Brain pericyte (primary cell): ENCODE measurements around the gene TNFSF15.

Experiments
- DNase-seq: peaks from one replicate; pipeline ENCODE4 v3.0.0-alpha.2; 2012; ENCODE audit warnings: low read depth, low spot score

TNFSF15 gene

GRCh38 chr9:114805670-114806525 lies at the start of gene TNFSF15:
TSS of gene TNFSF15 (minus strand) at chr9:114806039. CDS start at chr9:114806012, 27 bp downstream.
- no peak for DNase-seq

DNA sequence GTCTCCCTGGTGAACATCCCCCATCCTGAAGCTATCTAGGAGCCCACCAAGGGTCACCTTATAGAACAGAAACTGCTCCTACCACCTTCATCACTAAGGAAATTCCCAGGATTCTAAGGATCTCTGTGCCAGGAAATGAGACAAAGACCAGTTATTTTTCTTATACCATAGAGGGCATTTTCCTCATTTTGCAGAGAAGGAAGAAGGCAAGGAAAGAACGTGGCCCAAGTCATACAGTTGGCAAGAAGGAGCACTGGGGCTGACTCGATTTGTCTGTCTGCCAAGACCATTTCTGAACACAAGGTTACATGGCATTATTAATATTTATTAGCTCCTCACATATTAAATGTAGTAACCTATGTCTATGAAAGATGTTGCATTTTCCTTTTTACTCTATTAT lies 49.6 kb upstream of the TNFSF15 start:
- no peak for DNase-seq

DNA sequence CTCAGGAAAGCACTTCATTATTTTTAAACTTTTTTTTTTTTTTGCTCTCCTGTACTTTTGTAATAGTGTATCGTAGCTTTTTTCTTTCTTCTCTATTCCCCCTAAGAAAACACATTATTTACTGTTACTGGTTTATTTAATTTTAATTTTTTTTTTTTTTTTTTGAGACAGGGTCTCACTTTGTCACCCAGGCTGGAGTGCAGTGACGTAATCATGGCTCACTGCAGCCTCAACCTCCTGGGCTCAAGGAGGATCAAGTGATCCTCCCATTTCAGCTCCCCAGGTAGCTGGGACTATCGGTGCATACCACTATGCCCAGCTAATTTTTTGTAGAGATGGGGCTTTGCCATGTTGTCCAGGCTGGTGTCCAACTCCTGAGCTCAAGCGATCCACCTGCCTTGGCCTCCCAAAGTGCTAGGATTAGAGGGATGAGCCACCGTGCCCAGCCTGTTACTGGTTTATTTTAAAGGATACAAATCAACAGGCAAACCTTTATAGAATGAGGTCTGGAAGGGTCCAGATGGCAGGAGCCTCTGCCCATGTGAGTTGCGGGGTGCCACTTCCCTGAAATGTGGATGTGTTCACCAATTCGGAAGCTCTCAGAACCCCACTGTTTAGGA lies 49.0 kb upstream of the TNFSF15 start:
- DNase-seq, result no peak

GRCh38 chr9:114853071-114853855 lies 47.4 kb upstream of the TNFSF15 start:
- DNase-seq, result no peak

- no peak for DNase-seq
Measured at GRCh38 chr9:114852050-114852594, 46.3 kb upstream of the TNFSF15 start.

DNA sequence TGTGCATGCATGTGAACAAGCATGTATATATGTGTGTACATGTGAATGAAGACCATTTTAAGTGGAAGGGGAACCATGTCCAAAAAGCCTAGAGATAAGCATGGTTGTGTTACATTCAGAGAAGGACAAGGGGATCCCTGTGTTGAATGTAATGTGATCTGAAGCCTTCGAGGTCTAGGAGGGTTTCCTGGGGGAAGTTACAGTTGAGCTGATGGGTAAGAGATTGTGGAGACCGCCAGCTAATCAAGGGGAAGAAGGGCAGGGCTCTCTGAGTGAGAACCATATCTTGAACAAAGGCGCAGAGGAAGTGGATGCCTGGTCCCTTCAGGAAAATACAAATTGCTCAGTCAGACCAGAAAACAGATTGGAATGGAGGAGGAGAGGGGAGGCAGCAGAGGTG lies 45.5 kb upstream of the TNFSF15 start:
- DNase-seq, result no peak

- DNase-seq, result peak; percentile 48
Measured at GRCh38 chr9:114850871-114851270, 45.0 kb upstream of the TNFSF15 start.

DNA sequence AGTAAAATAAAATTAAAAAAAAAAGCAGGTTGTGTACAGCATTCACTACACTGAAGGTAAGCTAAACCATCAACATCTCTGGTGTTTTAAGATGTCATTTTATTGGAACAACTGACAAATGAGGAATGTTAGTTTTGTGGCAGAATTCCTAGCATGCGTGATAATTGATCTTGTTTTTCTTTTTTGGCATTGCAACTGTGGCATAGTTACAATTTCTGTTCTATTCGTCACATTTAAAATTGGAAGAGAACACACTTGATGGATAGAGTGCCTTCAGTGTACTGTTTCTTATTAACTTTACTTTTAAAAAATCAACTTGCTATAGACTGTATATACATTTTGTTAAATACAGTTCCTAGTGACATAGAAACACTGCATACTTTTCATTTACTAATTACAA lies 43.6 kb upstream of the TNFSF15 start:
- no peak for DNase-seq

DNA sequence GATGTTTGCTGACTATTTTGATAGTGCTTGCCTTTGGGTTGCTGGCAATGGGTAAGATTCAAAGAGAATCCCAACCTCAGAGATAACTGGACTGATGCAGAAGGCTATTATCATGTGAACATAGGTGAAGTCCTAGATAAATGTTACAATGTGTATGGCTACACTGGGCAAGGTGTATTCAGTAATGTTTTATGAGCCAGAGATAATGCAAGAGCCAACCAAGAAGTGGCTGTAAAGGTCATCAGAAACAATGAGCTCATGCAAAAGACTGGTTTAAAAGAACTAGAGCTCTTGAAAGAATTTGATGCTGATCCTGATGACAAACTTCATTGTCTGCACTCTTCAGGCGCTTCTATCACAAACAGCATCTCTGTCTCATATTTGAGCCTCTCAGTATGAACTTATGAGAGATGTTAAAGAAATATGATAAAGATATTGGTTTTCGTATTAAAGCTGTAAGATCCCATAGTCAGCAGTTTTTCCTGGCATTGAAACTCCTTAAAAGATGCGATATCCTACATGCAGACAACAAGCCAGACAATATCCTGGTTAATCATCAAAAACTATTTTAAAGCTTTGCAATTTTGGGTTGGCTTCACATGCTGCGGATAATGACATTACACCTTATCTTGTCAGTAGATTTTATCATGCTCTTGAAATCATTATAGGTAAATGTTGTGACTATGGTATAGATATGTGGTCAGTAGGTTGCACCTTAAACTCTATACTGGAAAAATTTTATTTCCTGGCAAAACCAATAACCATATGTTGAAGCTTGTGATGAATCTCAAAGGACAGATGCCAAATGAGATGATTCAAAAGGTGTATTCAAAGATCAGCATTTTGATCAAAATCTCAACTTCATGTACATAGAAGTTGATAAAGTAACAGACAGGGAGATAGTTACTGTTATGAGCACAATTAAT lies 41.9 kb upstream of the TNFSF15 start:
- no peak for DNase-seq

- DNase-seq, result no peak
Measured at GRCh38 chr9:114845373-114845772, 39.5 kb upstream of the TNFSF15 start.

- DNase-seq, result no peak
Measured at GRCh38 chr9:114844766-114845165, 38.9 kb upstream of the TNFSF15 start.

GRCh38 chr9:114837923-114838322 lies 32.1 kb upstream of the TNFSF15 start:
- DNase-seq, result no peak

GRCh38 chr9:114836769-114837168 lies 30.9 kb upstream of the TNFSF15 start:
- no peak for DNase-seq

DNA sequence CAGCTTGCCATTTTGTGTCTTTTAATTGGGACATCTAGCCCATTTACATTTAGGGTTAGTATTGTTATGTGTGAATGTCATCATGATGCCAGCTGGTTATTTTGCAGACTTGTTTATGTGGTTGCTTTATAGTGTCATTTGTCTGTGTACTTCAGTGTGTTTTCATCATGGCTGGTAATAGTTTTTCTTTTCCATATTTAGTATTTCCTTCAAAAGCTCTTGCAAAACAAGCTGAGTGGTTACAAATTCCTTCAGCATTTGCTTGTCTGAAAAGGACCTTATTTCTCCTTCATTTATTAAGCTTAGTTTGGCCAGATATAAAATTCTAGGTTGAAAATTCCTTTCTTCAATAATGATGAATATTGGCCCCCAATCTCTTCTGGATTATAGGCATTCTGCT lies 28.5 kb upstream of the TNFSF15 start:
- DNase-seq, result no peak

DNA sequence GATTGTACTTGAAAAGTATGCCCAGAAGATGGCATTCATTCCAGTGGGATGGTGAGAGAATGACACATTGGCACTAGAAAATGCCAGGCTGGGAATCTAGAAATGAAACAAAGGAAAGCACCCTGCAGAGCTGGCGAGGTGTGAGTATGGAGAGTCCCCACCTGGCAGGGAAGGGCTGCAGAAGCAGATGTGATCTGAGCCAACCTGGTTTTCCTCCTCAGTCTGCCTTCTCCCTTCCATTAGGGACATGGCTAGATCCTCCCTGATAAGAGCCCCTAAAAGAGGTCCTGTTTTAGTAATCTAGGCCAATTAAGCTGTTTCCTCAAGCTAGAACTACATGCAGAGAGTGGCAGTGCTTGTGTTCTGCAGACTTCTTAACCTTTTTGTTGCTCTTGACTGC lies 24.7 kb upstream of the TNFSF15 start:
- no peak for DNase-seq

DNA sequence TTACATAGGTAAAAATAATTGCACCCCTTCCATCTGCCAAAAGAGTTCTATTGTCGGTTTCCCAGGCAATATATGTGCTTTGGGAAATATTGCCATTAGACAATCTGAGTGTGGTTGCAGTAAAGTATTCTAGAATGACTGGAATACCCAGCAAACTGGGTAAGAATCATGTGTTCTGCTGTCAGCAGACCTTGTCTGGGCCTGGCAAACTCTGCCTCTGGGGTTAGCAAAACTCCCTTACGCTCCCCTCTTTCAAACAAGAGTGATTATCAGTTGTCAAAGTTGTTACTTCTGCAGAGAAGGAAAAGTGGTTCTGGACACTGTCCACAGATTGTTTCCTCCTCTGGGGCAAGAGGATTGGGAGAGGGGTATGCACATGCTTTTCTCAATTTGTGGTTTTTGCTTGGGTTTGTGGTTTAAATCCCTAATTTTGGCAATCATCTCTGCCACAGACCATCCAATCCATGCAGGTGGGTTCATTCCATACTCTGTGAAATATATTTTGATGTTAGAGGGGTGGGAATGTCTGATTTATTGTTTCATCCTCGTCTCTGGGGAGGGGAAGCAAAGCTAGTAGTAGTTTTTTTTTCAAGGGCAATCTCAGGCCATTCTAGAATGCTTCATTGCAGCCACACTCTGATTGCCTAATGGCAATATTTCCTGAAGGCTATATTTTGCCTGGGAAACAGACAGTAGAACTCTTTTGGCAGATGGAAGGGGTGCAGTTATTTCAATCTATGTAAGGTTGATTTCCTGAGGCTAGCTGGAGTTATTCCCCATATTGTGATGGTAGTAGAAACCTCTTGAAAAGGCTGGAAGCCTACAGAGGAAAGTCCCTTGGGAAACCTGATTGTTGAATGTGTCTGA lies 24.0 kb upstream of the TNFSF15 start:
- no peak for DNase-seq

DNA sequence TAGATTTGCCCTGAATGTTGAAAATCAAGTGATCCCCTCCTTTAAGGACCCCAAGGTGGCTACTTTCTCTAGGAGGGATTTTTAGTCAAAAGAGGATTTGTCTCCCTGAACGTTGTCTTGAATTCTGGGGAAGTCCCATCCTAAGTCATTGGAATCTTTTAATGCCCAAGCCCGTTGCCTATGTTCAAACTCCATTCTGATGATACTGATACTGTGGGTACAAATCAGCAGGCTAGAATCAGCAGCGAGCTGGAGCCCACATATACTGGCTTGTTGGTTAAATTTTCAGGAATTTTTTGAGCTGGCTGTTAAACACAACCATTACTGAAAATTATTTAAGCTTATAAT lies 22.4 kb upstream of the TNFSF15 start:
- DNase-seq, result no peak

DNA sequence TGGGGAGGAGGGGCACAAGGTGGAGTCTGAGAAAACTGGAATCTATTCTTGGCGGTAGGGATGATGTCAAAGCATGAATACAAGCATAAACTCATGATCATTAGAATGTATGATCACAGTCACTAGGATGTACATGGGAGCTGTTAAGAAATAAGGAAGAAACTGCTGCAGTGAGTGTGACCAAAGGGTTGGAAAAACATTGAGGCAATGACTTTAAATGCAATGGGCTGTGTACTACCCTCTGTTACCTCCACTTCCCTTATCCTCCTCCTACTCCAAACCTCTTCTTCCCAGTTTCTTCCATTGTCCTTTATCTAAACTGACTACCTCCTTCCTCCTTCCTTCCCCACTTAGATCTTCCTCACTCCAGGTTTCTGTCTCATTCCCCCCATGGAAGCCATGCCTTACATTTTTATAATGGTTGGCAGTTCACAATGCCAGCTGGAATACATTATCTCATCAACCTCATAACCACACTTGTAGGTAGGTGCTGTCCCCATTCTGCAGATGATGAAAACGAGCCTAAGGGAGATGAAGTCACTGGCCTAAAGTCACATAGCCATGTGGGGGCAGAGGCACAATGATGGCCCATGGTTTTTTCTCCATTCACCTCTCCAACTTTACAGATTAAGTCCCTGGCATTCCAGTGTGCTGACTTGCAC lies 21.9 kb upstream of the TNFSF15 start:
- no peak for DNase-seq

DNA sequence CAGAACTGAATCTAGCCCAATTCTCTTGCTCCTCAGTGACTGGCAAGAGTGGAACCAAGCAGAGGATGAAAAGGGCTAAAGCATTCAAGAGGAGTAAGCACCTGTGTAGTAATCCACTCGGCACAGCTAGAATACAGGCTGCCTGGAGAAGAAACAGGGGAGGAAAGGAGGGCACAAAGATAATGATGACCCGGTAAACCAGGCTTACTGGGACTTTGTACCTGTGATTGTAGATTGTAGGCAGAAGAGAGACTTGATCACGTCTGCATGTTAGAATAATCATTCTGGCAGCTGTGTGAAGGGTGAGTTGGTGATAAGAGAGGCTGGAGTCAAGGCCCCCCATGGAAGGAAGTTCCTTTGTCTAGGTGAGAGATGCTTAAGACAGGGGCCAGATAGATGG lies 20.6 kb upstream of the TNFSF15 start:
- no peak for DNase-seq
